ENCODE results near the gene ADGRV1.

DNA sequence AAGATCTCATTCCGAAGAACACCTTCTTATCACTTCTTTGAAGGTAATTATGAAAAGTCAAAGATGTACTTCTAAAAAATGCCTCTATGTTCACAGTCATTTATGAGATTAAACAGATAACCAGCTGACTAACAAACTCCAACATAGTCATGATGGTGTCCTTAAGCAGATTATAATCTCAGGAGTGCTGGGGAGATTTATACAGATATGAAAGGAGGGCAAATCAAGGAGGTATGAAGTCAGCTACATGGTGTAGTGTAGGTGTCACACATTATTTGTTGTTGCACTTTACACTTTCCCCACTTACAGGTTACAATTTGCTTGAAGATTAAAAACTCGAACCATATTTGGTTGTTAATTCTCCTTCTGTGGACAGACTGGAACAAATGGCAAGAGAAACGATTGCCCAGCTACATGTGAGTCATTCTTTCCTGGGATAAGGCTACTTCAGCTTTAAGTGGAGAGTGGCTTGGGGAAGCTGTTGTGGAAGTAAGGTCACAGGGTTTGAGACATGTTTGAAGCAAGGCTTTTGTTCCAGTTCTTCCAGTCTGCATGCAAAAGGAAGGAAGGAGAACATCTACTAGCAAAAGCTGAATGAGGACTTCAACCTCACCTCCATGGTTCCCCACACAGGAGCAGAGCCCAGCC, 320.1 kb downstream of the ADGRV1 start:
- TF ChIP-seq, protein P1, sequence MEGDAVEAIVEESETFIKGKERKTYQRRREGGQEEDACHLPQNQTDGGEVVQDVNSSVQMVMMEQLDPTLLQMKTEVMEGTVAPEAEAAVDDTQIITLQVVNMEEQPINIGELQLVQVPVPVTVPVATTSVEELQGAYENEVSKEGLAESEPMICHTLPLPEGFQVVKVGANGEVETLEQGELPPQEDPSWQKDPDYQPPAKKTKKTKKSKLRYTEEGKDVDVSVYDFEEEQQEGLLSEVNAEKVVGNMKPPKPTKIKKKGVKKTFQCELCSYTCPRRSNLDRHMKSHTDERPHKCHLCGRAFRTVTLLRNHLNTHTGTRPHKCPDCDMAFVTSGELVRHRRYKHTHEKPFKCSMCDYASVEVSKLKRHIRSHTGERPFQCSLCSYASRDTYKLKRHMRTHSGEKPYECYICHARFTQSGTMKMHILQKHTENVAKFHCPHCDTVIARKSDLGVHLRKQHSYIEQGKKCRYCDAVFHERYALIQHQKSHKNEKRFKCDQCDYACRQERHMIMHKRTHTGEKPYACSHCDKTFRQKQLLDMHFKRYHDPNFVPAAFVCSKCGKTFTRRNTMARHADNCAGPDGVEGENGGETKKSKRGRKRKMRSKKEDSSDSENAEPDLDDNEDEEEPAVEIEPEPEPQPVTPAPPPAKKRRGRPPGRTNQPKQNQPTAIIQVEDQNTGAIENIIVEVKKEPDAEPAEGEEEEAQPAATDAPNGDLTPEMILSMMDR (conservative IDR thresholded peaks at IDR 0.05; ENCODE audit: low read length), result no peak
- no peak for TF ChIP-seq EZH2phosphoT487 (IDR thresholded peaks at IDR 0.05; ENCODE audit: borderline replicate concordance)

Data from Loucy (cell line).